Measurements from ENCODE around the gene HK2.

Gene HK2

GRCh38 chr2:74860521-74860920 lies 26.6 kb downstream of the HK2 start:
- no peak for DNase-seq

DNA sequence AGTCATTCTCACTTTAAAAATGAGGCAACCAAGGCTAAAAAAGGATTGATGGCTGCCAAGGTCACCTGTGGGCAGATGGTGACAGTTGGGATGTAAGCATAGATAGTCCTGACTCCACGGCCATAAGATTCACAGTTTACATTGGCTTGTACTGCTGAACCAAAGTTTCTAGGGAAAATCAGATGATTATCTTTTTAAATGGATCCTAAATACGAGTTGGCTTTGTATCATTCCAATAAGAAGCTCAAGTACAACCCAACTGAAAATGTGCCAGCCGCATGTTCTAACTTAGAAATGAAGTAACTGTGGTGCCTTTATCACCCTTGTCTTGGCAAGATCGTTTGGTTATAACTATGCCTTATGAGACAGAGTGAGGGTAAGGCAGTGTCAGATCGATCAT lies 27.6 kb downstream of the HK2 start:
- DNase-seq: no peak

DNA sequence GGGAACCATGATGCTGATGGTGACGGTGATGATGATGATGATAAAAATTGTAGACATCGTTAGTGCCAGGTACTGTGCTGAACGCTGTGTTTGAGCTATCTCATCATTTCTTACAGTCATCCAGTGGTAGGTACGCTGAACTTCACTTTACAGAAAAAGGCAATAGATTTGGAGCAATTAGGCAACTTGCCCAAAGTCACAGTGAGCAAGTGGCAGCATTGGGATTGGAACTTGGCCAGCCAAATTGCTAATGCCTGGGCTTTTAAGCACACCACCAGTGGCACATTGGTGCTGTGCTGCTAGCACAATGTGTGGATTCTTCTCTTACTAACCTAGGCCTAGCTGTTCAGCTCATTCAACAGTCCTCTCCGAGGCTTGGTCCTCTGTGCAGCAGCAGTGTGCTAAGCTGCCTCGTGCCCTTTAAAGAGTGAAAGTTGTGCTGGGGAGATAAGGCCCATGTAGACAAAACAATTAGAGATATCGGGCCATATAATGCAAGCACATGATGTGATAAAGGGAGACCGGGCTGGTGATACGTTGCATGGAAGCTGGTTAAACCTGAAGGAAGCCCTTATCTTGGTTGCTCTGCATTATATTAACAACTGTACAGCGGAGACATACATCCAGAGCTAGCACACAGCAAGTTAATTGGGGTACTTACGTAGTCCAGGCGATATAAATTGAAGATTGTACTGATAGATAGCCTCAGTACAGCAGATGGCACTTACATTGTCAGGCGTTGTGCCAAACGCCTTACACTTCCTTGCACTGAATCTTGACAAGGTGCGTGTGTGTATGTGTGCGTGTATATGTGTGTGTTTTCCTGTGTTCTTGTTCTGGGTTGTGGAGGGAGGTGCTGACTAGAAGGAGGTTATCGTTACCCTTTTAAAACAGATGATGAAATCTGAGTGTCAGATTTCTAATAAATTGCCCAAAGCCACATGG lies 28.4 kb downstream of the HK2 start:
- DNase-seq: no peak

GRCh38 chr2:74863802-74864248 lies 29.9 kb downstream of the HK2 start:
- no peak for DNase-seq

- no peak for DNase-seq
Measured at GRCh38 chr2:74864728-74865722, 31.1 kb downstream of the HK2 start.

DNA sequence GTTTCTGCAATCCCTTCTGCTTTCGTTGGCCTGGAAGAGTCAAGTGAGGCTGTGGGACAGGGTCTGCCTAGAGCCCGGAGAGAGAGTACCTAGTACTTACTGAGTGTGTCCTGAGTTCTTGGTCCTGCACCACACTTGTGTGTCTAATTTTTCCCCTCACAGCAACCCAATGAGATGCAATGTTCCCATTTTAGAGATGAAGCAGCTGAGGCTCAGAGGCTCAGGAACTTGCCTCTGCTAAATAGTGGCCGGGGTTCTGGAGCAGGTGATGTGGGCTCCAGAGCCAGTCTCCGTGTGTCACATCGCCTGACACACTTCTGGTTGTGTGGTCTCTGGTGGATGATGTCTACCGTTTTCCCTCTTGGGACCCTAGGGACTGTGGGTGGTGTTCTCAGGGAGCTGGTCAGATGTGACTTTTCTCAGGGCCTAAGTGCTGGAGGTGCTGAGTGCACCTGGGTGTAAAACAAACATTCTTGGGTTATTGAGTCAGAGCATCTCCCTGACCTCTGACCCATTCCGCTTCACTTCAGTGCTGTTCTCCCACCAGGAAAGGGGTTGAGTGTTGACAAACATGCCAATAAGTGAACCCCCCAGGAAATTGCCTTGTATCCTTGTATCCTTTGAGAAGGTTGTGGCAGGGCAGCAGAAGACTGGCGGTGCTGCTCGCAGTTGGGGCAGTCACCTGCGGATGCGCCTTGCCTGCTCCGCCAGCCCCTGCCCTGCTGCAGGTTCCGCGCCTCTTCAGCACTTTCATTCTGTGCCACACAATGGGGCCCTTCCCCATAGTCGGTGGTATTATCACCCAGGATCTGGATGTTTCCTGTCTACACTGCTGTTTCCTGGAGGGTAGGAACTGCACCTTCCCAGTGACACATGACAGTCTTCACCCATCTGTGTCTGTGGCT lies 32.1 kb downstream of the HK2 start:
- DNase-seq: no peak

- DNase-seq: no peak
Measured at GRCh38 chr2:74867841-74868658, 34.1 kb downstream of the HK2 start.

GRCh38 chr2:74869517-74869916 lies 35.6 kb downstream of the HK2 start:
- no peak for DNase-seq

- no peak for DNase-seq
Measured at GRCh38 chr2:74870951-74871350, 37.0 kb downstream of the HK2 start.

GRCh38 chr2:74871414-74871813 lies 37.5 kb downstream of the HK2 start:
- DNase-seq: no peak

DNA sequence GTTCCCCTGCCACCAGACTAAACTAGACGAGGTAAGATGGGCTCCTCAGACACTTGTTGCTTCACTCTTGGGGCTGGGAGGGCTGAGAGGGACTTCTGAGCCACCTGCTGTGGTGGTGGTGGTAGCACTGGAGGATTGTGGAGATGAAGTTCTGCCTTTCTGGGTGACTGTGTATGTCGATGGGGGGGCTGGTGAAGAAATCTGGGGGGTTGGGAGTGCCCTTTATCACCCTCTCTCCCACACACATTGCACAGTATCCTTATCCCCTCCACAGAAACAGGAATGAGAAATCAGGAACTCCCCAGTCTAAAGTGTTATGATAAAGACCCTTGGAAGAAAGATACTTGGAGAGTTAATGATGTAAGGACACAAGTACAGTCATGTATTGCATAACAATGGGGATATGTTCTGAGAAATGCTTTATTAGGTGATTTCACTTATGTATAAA lies 38.5 kb downstream of the HK2 start:
- DNase-seq: no peak

GRCh38 chr2:74873012-74873665 lies 39.2 kb downstream of the HK2 start:
- no peak for DNase-seq

DNA sequence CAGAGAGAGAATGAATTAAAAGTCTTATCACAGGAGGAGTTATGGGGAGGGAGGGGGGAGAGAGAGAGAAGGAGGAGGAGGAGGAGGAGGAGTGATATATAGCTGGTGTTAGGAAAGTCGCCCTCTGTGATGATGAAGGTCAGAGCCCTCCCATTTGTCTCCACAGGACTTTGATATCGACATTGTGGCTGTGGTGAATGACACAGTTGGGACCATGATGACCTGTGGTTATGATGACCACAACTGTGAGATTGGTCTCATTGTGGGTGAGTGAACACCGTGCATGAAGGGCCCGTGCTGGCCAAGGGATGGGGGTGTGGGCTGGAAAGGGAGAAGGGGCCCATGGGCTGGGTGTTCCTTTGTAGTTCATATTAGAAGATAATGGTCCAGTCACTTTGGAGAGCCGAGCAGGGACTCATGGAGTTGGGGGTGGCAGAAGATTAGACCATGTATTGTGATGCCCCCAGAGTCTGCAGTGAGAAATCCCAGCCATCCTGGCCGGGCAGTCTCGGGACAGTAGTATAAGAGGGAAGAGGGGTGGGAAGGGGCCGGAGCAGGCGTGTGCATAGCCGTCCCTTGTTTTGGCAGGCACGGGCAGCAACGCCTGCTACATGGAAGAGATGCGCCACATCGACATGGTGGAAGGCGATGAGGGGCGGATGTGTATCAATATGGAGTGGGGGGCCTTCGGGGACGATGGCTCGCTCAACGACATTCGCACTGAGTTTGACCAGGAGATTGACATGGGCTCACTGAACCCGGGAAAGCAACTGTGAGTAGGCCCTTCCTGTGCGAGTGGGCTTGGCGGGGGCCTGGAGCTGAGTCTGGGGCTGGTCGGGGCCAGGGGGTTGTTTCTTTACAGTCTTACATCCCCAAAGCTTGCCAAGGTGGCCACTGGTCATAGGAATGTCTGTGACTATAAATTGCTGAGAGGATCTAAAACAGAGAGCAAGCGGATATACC lies 40.0 kb downstream of the HK2 start:
- DNase-seq: no peak

GRCh38 chr2:74876081-74876886 lies 42.4 kb downstream of the HK2 start:
- peak; percentile 41 for DNase-seq

GRCh38 chr2:74877376-74877775 lies 43.4 kb downstream of the HK2 start:
- DNase-seq: no peak

DNA sequence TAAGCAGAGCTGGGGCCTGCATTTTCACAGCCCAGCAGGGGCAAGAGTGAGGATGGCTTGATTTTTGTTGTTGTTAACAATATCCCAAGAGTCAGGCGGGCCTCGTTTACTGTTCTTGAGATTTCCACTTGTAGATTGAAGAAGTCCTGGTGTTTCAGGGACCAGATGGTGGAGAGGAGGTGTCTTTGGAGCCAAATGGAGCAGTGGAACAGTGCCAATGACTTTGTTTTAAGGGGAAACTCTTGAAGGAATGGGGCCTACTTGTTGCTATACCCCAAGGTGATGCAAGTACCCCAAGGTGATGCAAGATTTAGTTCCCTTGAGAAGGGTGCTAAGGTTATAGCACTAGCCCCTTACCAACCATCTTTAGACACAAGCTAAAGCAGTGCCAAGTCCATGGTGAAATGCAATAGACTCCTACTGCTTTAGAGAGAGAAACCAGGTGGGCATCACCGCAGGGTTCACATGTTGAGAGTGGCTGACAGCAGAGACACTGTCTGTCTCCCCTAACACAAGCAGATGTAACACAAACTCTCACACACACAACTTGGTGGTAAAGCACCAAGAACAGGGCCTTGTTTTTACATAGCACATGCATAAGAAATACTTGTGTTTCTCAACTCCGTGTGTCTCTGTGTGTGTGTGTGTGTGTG lies 44.0 kb downstream of the HK2 start:
- no peak for DNase-seq

GRCh38 chr2:74878551-74878950 lies 44.6 kb downstream of the HK2 start:
- DNase-seq: no peak

GRCh38 chr2:74880054-74880728 lies 46.3 kb downstream of the HK2 start:
- DNase-seq: no peak
